Dendritic cell treated with granulocyte-macrophage colony-stimulating factor and Interleukin-4, amounts not matched to agents 40 ng/mL and 50 ng/mL, for 4 days (primary cell): Measurements from ENCODE around the gene PCDH19.
A peak's percentile ranks its signal among the peaks of the same experiment; 100 is the strongest.
"Not testable (repeated sequence)": the region's sequence is repeated elsewhere in the genome, so short reads cannot be mapped to it uniquely, and the experiment has no call there.

Experiments used
- H3K27ac Mint-ChIP-seq: one replicate; pipeline ENCODE4 v1.8.0; 2022; ENCODE audit warnings: mild to moderate bottlenecking, mixed read lengths
- H3K27me3 Mint-ChIP-seq: one replicate; pipeline ENCODE4 v1.8.0; 2022; ENCODE audit warnings: mild to moderate bottlenecking, mixed read lengths
- H3K36me3 Mint-ChIP-seq: one replicate; pipeline ENCODE4 v1.8.0; 2022; ENCODE audit warnings: low read depth, mixed read lengths
- H3K4me1 Mint-ChIP-seq: one replicate; pipeline ENCODE4 v1.8.0; 2022; ENCODE audit warnings: low read depth, mixed read lengths
- H3K4me3 Mint-ChIP-seq: one replicate; pipeline ENCODE4 v1.8.0; 2022; ENCODE audit warnings: mild to moderate bottlenecking, moderate library complexity, mixed read lengths
- H3K9me3 Mint-ChIP-seq: one replicate; pipeline ENCODE4 v1.8.0; 2022; ENCODE audit warnings: mixed read lengths
- intact Hi-C: fragments of 100-400 bp; cut with micrococcal nuclease; formaldehyde crosslinking; loops from one replicate; pipeline ENCODE4 v1.15.0; 2022

Gene PCDH19, protein sequence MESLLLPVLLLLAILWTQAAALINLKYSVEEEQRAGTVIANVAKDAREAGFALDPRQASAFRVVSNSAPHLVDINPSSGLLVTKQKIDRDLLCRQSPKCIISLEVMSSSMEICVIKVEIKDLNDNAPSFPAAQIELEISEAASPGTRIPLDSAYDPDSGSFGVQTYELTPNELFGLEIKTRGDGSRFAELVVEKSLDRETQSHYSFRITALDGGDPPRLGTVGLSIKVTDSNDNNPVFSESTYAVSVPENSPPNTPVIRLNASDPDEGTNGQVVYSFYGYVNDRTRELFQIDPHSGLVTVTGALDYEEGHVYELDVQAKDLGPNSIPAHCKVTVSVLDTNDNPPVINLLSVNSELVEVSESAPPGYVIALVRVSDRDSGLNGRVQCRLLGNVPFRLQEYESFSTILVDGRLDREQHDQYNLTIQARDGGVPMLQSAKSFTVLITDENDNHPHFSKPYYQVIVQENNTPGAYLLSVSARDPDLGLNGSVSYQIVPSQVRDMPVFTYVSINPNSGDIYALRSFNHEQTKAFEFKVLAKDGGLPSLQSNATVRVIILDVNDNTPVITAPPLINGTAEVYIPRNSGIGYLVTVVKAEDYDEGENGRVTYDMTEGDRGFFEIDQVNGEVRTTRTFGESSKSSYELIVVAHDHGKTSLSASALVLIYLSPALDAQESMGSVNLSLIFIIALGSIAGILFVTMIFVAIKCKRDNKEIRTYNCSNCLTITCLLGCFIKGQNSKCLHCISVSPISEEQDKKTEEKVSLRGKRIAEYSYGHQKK (N-terminal part only)

GRCh38 chrX:100409610-100410590 is at the start of gene PCDH19:
Gene PCDH19 (minus strand): TSS chrX:100410273. CDS start chrX:100408597, 1,676 bp downstream.
- Mint-ChIP-seq H3K9me3 (no peaks in the 10 kb centered on the region), H3K36me3 (no peaks in the 10 kb centered on the region), H3K27ac (no peak within 1 kb of the TSS), H3K27me3 (peaks cover 85% of the 10 kb centered on the region), H3K4me3 (peak within 1 kb of the TSS; percentile 56), H3K4me1 (peaks cover 5% of the 10 kb centered on the region)
- intact Hi-C loops = no loop called here

DNA sequence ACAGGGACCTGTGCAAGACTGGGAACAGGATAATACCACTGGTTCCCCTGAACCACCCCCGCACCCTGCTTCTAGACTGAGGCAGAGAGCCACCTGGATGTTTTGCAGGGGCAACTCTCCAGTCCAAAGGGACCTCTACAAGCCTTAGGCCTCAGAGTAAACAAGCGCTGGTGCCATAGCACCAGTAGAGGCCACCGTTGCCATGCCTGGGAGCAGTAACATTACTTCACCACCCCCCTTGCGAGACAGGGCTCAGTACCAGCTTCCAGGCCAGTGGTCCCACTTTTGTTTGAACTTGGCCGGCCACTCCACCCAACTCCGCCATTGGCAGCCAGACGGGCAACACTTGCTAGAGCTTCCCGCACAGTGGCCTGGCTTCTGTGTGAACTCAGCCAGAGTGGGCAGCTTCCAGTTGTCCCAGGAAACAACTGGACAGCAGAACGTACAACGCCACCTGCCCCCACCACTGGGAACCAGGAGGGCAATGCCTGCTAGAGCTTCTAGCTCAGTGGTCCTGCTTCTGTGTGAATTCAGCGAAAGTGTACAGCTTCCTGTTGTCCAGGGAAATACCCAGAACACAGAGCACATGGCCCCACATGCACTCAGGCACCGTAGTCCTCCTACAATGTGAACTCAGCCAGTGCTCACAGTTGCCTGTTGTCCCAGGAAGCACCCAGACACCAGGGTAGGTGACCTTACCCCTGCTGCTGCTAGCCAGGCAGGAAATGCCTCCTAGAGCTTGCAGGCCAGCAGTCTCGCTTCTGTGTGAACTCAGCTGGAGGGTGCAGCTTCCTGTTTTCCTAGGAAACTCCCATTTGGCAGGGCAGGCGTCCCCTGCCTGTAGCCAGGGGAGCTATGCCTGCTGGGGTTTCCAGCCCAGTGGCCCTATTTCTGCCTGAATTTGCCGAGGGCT is 39.9 kb upstream of the PCDH19 start:
- Mint-ChIP-seq H3K27me3 (no peaks in the 10 kb centered on the region), H3K4me1 (no peaks in the 10 kb centered on the region), H3K27ac (no peak overlapping the region), H3K4me3 (no peak overlapping the region), H3K9me3 (no peaks in the 10 kb centered on the region), H3K36me3 (no peaks in the 10 kb centered on the region)
- intact Hi-C loops = no loop called here

DNA sequence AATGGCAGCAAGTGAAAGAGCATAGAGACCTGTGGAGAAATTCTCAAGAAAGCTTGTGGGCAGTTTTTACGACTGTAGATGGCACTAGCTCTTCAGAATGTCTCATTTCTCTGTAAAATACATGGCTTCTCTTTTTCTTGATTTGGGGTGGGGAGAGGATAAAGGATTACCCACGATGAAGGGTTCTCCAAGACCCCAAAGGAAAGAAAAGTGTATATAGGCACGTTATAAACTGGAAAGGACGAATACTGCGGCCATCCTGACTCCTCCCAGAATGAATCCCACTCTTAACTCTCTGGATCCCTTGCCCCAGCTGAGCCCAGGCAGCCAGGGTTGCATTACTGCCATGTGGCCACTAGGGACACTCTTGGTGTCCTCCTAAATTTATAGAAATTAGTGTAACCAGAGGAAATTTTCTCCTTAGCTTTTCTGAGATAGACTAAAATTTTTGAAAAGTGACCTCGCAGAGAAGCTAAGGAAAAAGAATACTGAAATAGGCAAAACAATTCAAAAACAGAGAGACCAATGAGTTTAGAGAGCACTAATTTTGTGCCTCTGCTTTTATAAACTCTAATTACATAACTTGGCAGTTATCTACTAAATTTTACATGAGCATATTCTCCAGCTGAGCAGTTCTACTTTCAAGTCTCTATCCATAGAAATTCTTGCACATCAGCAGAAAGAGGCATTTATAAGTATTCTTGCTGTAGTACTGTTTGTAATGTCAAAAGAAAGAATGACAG is 37.8 kb upstream of the PCDH19 start:
- Mint-ChIP-seq H3K27me3 (no peaks in the 10 kb centered on the region), H3K4me1 (no peaks in the 10 kb centered on the region), H3K9me3 (no peaks in the 10 kb centered on the region), H3K36me3 (no peaks in the 10 kb centered on the region), H3K4me3 (no peak overlapping the region), H3K27ac (no peak overlapping the region)
- intact Hi-C loops = no loop called here

DNA sequence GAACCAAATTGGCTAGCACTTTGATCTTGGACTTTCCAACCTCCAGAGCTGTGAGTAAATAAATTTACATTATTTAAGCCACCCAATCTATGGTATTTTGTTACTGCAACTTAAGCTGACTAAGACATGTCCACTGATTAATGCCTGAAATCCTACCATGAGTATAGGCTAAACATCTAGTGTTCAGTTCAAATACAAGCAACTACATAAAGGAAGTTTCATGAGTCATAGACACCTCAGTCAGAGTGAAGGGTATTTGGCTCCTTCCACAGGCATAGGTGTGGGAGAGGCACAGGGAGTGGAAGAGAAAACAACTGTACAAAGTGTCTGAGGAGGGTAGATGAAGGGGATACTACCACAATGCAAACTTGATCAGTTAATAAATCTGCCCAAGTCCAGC is 35.5 kb upstream of the PCDH19 start:
- Mint-ChIP-seq H3K36me3 (no peaks in the 10 kb centered on the region), H3K9me3 (no peaks in the 10 kb centered on the region), H3K4me3 (no peak overlapping the region), H3K27ac (no peak overlapping the region), H3K4me1 (no peaks in the 10 kb centered on the region), H3K27me3 (no peaks in the 10 kb centered on the region)
- intact Hi-C loops = no loop called here

- H3K27me3 Mint-ChIP-seq, H3K4me3 Mint-ChIP-seq, H3K36me3 Mint-ChIP-seq, H3K27ac Mint-ChIP-seq, H3K9me3 Mint-ChIP-seq, intact Hi-C loops, H3K4me1 Mint-ChIP-seq: not testable (repeated sequence)
These were observed 31.2 kb upstream of the PCDH19 start for GRCh38 chrX:100441321-100441720.

GRCh38 chrX:100440006-100440405 is 29.9 kb upstream of the PCDH19 start:
- Mint-ChIP-seq H3K4me3 (no peak overlapping the region), H3K27ac (no peak overlapping the region), H3K36me3 (no peaks in the 10 kb centered on the region), H3K27me3 (no peaks in the 10 kb centered on the region), H3K9me3 (no peaks in the 10 kb centered on the region), H3K4me1 (no peaks in the 10 kb centered on the region)
- intact Hi-C loops = no loop called here

DNA sequence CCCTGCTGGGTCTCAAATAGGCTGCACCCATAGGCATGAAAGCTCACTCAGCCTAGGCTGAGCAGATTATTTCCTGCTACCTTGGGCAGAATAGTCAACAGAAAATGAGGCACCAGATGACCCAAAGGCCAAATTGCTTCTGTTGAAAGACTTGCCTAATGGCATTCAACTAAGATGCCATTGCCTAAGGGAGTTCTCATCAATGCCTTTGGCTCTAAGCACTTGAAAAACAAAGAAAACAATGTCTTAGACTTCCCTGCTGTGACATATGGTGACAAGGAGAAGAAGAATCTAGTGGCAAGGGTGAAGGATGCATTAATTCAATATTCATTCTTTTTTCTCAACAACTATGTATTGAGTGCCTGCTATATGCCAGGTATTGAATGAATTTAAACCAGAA is 25.7 kb upstream of the PCDH19 start:
- Mint-ChIP-seq H3K36me3 (no peaks in the 10 kb centered on the region), H3K27ac (no peak overlapping the region), H3K9me3 (no peaks in the 10 kb centered on the region), H3K27me3 (no peaks in the 10 kb centered on the region), H3K4me3 (no peak overlapping the region), H3K4me1 (no peaks in the 10 kb centered on the region)
- intact Hi-C loops = no loop called here

- H3K27ac Mint-ChIP-seq = no peak overlapping the region
- H3K36me3 Mint-ChIP-seq = no peaks in the 10 kb centered on the region
- H3K27me3 Mint-ChIP-seq = peaks cover 3% of the 10 kb centered on the region
- no peaks in the 10 kb centered on the region for H3K4me1 Mint-ChIP-seq
- H3K9me3 Mint-ChIP-seq = no peaks in the 10 kb centered on the region
- intact Hi-C loops = no loop called here
- H3K4me3 Mint-ChIP-seq = no peak overlapping the region
These were observed 13.9 kb upstream of the PCDH19 start for GRCh38 chrX:100424012-100424411.

DNA sequence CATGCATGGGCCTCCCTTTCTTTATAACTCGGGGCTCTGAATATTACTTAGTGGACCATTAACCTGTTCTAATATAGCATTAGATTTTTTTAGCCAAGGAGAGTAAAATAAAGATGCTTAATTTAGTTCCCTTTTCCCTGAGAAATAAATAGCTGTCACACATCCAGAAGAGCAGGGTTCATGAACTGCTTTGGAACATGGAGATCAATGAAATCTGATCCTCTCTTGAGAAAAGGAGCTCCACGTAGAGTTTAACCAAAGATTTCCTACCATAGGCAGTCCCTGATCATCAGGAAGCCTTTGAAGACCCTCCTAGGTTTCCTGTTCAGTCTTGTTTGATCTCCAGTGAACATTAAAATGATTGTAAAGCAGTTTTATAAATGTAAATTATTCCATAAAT is 8.5 kb upstream of the PCDH19 start:
- H3K4me3 Mint-ChIP-seq = no peak overlapping the region
- peaks cover 17% of the 10 kb centered on the region for H3K27me3 Mint-ChIP-seq
- no peaks in the 10 kb centered on the region for H3K36me3 Mint-ChIP-seq
- H3K27ac Mint-ChIP-seq = no peak overlapping the region
- H3K9me3 Mint-ChIP-seq = no peaks in the 10 kb centered on the region
- intact Hi-C loops = no loop called here
- no peaks in the 10 kb centered on the region for H3K4me1 Mint-ChIP-seq

- Mint-ChIP-seq H3K4me3 (no peak overlapping the region), H3K36me3 (no peaks in the 10 kb centered on the region), H3K4me1 (no peaks in the 10 kb centered on the region), H3K27me3 (peaks cover 24% of the 10 kb centered on the region), H3K27ac (no peak overlapping the region), H3K9me3 (no peaks in the 10 kb centered on the region)
- intact Hi-C loops = no loop called here
These were observed 7.6 kb upstream of the PCDH19 start for GRCh38 chrX:100417681-100418080.

- H3K27ac Mint-ChIP-seq = no peak overlapping the region
- no peaks in the 10 kb centered on the region for H3K9me3 Mint-ChIP-seq
- no peaks in the 10 kb centered on the region for H3K36me3 Mint-ChIP-seq
- intact Hi-C loops = no loop called here
- H3K4me3 Mint-ChIP-seq = no peak overlapping the region
- peaks cover 60% of the 10 kb centered on the region for H3K27me3 Mint-ChIP-seq
- peaks cover 5% of the 10 kb centered on the region for H3K4me1 Mint-ChIP-seq
These were observed 3.2 kb upstream of the PCDH19 start for GRCh38 chrX:100413229-100413628.

DNA sequence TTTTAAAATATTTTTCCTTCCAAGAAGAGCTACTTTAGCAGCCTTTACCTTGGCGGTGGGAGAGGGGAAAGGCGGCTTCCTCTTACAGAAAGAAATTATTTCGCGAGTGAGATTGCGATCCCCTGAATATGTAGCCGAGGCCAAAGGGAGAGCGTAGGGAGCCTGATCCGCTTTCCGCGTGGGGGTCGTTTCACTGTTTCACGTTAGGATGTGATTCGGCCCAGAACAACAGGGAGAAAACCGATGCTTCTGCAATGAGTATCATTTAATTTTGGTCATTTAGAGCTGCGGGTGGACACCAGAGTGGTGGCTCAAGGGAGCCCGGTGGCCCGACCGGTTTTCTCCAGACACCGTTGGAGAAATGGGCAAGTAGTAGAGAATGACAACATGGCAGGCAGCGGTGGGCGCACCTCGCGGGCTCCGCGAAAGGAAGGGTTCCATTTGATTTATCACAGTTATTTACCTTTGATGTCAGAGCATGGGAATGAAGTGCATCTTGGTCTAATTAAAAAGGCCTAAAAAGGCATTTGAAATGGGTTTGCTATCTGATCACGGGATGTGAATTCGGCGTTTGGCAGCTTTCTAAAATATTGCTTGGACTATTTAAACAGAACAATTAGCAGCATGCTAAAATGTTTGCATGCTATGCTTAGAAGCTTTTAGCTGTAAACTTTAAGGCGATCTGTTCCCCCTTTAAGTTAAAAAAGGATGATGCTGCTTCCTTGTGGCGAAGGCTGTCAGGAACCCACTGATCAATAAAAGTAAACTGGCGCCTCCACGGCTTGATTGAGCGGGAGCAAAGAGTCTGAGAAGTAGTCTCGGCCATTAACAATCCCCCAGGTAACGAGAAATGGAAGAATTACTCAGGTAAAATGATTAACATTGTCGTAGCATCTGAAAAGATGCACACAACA is 2.0 kb upstream of the PCDH19 start:
- intact Hi-C loops = no loop called here
- Mint-ChIP-seq H3K27me3 (peaks cover 72% of the 10 kb centered on the region), H3K9me3 (no peaks in the 10 kb centered on the region), H3K4me1 (peaks cover 5% of the 10 kb centered on the region), H3K36me3 (no peaks in the 10 kb centered on the region), H3K4me3 (no peak overlapping the region), H3K27ac (no peak overlapping the region)
